Activated CD4-positive, alpha-beta T cell treated with anti-CD3 and anti-CD28 coated beads, Interleukin-2, amount 10 ng/mL, durations not matched to agents 7 days and 5 days (primary cell): ENCODE results near the gene PHC2. TPM values are rescaled to one million over a fixed set of nuclear protein-coding genes. Genes with fewer than 3 reads are reported as not detected.

Experiments
- CTCF ChIA-PET: fragments of 350-600 bp; sonication (Branson Sonifier 250); formaldehyde crosslinking; loops from one replicate; lab custom pipeline; 2021; ENCODE audit warnings: antibody characterized with exemption; lab: Charles Lee
- POLR2A ChIA-PET: fragments of 350-600 bp; sonication (Branson Sonifier 250); formaldehyde crosslinking; loops from one replicate; lab custom pipeline; 2021; ENCODE audit warnings: antibody characterized with exemption; lab: Charles Lee
- DNase-seq: peaks from one replicate; pipeline ENCODE4 v3.0.0-alpha.2; 2020
- H3K27ac Mint-ChIP-seq: one replicate; pipeline ENCODE4 v1.8.0; 2021; ENCODE audit warnings: mild to moderate bottlenecking, moderate library complexity, mixed read lengths
- H3K27me3 Mint-ChIP-seq: one replicate; pipeline ENCODE4 v1.8.0; 2021; ENCODE audit warnings: mixed read lengths
- H3K36me3 Mint-ChIP-seq: one replicate; pipeline ENCODE4 v1.8.0; 2021; ENCODE audit warnings: low read depth, mixed read lengths
- H3K4me1 Mint-ChIP-seq: one replicate; pipeline ENCODE4 v1.8.0; 2021; ENCODE audit warnings: mixed read lengths
- H3K4me3 Mint-ChIP-seq: one replicate; pipeline ENCODE4 v1.8.0; 2021; ENCODE audit warnings: mild to moderate bottlenecking, moderate library complexity, mixed read lengths
- H3K9me3 Mint-ChIP-seq: one replicate; pipeline ENCODE4 v1.8.0; 2021; ENCODE audit warnings: mixed read lengths
- total RNA-seq, 2 experiments: library from RNA; stranded (reverse); gene quantifications; one replicate each; pipeline ENCODE4 v1.2.3, GENCODE V29; 2021

The PHC2 gene
- total RNA-seq, 2 experiments from 2014 or later = 43.2 to 48.3 TPM

DNA sequence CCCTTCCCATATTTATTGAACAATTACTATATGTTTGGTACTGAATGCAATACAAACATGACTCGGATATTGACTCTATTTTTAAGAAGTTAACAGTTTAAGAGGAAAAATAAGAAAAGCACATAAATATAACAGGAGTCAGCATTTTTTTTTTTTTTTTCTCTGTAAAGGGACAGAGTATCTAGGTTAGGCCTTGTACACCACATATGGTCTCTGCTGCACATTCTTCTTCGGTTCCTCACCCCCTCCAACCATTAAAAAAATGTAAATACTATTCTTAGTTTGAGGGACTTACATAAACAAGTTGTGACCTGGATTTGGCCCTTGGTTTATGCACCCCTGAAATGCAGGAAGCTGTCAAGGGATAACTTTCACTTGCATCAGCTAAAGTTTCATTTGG, 40.4 kb downstream of the PHC2 start:
- peaks cover 27% of the 10 kb centered on the region for H3K27me3 Mint-ChIP-seq
- DNase-seq = no peak
- H3K4me1 Mint-ChIP-seq = no peaks in the 10 kb centered on the region
- H3K9me3 Mint-ChIP-seq = no peaks in the 10 kb centered on the region
- no peak overlapping the region for H3K27ac Mint-ChIP-seq
- no peak overlapping the region for H3K4me3 Mint-ChIP-seq
- ChIA-PET POLR2A (no interaction called here), CTCF (interaction anchor here (1.6 kb wide), 1 partner anchor 22 kb away, joined by 3 read pairs; no protein-coding TSS in a partner anchor)
- no peaks in the 10 kb centered on the region for H3K36me3 Mint-ChIP-seq

DNA sequence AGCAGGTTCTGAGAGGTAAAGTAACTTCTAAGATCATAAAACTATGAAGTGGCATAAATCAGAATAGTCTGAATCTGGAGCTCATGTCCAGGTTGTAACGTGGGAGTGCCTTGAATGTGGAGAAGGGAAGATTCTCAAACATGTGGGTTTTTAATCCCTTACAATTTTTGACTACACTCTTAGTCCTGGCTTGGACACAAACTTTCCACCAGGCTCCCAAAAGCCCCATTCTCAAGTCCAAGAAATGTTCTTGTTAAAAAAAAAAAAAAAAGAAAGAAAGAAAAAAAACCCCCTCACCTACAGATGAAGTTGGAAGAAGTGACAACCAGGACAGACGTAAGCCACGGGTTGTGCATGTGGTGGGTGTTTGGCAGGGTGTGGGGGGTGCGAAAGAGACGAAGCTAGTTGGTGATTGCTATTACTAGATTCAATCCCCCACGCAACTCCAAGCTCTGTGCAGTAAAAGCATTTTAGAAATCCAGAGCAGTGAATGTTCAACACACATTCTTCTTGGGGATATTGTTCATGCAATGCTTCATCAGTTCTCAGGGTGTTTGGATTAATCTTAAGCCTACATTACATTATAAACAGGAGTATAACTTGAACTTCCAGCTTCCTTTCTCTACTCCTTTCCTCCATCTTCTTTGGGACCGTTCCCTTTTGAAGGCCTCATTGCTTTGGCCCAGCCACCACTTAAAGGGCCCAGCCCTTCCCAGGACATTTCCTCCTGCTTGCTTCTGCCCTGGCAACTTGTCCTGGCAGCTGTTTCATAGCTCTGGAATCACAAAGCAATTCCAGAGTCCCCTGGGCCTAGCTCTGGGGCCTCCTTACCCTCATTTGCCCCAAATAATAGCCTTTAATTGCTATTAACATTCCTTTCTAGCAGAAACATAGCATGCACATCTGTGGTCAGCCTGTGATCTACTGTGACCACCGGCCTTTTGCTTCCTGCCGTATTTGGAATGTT, 41.8 kb downstream of the PHC2 start:
- Mint-ChIP-seq H3K9me3 (no peaks in the 10 kb centered on the region), H3K4me3 (no peak overlapping the region), H3K27me3 (peaks cover 33% of the 10 kb centered on the region), H3K4me1 (no peaks in the 10 kb centered on the region), H3K27ac (no peak overlapping the region), H3K36me3 (no peaks in the 10 kb centered on the region)
- POLR2A ChIA-PET = no interaction called here
- CTCF ChIA-PET = interaction anchor here (0.6 to 1.6 kb wide), 3 partner anchors 9 to 22 kb away, joined by 3 read pairs; no protein-coding TSS in a partner anchor
- no peak for DNase-seq

DNA sequence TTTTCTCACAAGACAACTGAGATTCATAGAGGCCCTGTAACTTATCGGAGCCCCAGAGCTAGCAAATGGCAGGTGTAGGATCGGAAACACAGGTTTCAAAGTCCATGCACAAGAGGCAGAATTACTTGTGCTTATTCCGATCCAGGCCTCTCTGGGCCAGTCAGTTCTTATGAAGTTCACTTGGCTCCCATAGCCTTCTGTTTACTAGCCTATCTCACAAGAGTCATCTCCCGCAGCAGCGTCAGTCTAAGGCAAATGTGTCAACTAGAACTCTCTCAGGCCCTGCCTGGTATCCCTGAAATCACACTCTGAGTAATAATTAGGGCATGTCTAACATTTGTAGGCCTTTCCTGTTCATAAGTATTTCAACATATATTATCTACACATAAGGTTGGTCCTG, 43.3 kb downstream of the PHC2 start:
- Mint-ChIP-seq H3K27ac (no peak overlapping the region), H3K27me3 (peaks cover 32% of the 10 kb centered on the region), H3K36me3 (no peaks in the 10 kb centered on the region), H3K4me1 (no peaks in the 10 kb centered on the region), H3K9me3 (no peaks in the 10 kb centered on the region), H3K4me3 (no peak overlapping the region)
- DNase-seq = no peak
- POLR2A ChIA-PET = no interaction called here
- CTCF ChIA-PET = interaction anchor here (1.2 kb wide), 1 partner anchor 8 kb away, joined by 3 read pairs; no protein-coding TSS in a partner anchor

DNA sequence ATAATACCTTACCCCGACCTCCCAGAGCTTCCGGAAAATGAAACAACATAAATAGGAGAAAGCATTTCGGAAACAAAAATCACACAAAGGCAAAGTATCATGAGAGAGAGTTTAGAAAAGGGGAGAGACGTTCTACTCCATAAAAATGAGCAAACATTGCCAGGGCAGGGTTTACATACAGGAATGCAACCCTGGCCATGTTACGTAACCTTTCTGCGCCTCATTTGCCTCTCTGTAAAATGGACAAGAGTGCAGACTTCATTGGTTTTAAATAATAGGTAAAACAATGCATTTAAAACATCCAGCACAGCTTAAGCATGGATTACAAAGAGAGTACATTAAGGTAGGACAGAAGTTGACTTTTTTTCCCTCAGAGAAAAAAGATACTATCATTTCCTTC, 45.6 kb downstream of the PHC2 start:
- no peaks in the 10 kb centered on the region for H3K9me3 Mint-ChIP-seq
- H3K4me1 Mint-ChIP-seq = peaks cover 12% of the 10 kb centered on the region
- no peak overlapping the region for H3K27ac Mint-ChIP-seq
- peaks cover 30% of the 10 kb centered on the region for H3K27me3 Mint-ChIP-seq
- POLR2A ChIA-PET = no interaction called here
- CTCF ChIA-PET = no interaction called here
- DNase-seq = no peak
- H3K4me3 Mint-ChIP-seq = no peak overlapping the region
- no peaks in the 10 kb centered on the region for H3K36me3 Mint-ChIP-seq

DNA sequence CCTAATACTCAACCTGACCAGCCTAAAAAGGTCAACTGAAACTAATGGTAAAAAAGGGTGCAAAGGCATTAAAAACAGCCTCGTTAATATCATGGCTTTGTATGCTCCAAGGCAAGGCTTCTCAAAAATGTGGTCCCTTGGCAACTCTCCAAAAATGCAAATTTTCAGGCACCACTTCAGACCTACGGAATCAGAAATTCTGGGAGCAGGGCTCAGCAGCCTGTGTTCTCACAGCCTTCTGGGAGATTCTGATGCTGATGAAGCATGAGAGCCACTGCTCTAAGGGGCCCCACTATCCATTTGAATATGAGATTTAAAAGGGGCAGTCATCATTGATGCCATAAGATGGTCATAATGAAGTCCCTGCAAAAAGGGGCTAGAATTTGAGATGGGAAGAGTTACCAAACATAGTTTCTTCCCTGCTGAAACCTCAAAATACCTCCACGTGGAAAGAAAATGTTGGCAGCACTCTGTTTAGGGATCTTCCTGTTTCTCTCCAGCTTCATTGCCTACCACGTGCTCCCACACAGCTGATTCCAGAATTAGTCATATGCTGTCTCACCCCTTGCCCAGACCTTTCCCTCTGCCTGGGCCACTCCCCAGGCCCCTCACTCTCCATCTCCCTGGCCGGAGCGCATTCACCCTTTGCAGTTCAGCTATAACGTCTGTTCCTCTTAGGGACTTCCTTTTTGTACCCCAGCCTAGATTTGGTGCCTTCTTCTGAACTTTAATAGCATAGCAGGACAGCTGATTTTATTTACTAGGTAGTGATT, 46.7 kb downstream of the PHC2 start:
- peaks cover 21% of the 10 kb centered on the region for H3K4me1 Mint-ChIP-seq
- no peak for DNase-seq
- H3K4me3 Mint-ChIP-seq = no peak overlapping the region
- H3K27ac Mint-ChIP-seq = no peak overlapping the region
- no peaks in the 10 kb centered on the region for H3K36me3 Mint-ChIP-seq
- H3K27me3 Mint-ChIP-seq = peaks cover 34% of the 10 kb centered on the region
- POLR2A ChIA-PET = no interaction called here
- no peaks in the 10 kb centered on the region for H3K9me3 Mint-ChIP-seq
- CTCF ChIA-PET = no interaction called here

DNA sequence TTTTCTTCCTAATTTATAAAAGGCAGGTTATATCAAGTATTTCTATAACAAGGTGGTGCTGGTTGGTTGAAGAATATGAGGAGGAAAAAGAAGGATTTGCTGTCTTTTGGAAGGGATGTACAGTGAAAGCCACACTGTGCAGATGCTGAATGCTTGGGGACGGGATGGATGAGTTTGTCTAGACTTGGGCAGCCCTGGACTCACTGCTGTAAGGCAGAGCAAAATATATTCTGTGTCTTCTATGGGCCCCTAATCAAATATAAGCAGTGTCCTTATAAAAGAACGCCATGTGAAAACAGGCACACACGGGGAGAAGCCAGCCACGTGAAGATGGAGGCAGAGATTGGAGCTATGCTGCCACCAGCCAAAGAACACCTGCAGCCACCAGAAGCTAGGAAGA, 47.4 kb downstream of the PHC2 start:
- ChIA-PET CTCF (no interaction called here), POLR2A (no interaction called here)
- DNase-seq = no peak
- Mint-ChIP-seq H3K9me3 (no peaks in the 10 kb centered on the region), H3K27ac (no peak overlapping the region), H3K36me3 (no peaks in the 10 kb centered on the region), H3K4me1 (peaks cover 24% of the 10 kb centered on the region), H3K27me3 (peaks cover 34% of the 10 kb centered on the region), H3K4me3 (no peak overlapping the region)

DNA sequence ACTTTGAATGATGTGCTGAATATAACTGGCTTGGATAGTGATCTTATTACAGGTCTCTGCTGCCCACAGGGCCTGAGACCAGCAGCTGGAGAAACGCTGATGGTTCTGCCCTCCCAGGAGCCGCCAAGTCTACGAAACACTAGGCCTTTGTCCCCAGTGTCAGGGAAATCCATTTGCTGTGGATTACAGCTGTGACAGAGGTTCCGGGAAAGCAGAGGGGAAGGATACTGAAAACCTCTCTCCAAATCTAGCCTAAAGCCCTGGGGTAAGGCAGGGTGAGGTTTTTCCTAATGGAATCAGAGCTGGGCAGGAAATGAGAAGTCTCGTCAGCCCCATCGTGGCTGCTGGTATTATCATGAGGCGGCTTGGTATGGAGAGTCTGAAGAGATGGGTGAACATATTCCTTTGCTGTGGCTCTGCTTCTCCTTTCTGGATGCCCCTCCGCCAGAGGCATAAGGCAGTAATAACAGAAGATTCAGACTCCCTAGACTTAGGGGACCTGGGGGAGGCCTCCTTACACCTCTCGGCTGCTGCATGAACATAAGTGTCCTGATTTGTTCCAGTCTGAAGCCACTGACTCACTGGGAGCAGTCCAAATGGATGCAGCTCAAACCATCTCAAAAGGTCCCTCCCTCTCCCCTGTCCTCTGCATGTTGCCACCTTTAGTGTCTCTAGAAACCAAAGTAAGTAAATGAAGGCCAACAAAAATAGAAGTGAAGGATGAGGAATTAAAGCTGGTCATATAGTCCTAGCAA, 48.1 kb downstream of the PHC2 start:
- CTCF ChIA-PET = no interaction called here
- Mint-ChIP-seq H3K36me3 (no peaks in the 10 kb centered on the region), H3K27me3 (peaks cover 34% of the 10 kb centered on the region), H3K4me3 (no peak overlapping the region), H3K27ac (no peak overlapping the region), H3K9me3 (no peaks in the 10 kb centered on the region), H3K4me1 (peaks cover 28% of the 10 kb centered on the region)
- POLR2A ChIA-PET = no interaction called here
- no peak for DNase-seq

DNA sequence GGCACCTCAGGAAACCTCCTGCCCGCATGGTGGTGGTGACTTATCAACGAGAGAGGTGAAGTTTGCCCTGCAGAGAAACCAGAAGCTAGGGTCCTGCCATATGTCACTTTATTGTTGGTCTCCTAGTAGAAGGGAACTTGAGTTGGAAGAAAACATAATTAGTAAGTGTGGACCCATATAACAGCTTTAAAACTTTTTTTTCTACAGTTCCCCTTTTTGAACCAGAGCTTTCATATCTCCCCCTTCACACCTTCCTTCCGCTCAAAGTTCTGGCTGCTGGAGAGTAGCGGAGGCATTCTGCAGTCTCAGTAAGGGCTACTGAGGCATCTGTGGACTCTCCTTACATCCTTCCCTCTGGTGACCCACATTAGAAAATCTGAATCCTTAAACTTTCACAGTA, 48.9 kb downstream of the PHC2 start:
- H3K27me3 Mint-ChIP-seq = peaks cover 34% of the 10 kb centered on the region
- peaks cover 36% of the 10 kb centered on the region for H3K4me1 Mint-ChIP-seq
- H3K4me3 Mint-ChIP-seq = no peak overlapping the region
- no peak overlapping the region for H3K27ac Mint-ChIP-seq
- CTCF ChIA-PET = interaction anchor here (0.6 kb wide), 1 partner anchor 1946 kb away, joined by 5 read pairs; no protein-coding TSS in a partner anchor
- no peaks in the 10 kb centered on the region for H3K9me3 Mint-ChIP-seq
- POLR2A ChIA-PET = no interaction called here
- no peaks in the 10 kb centered on the region for H3K36me3 Mint-ChIP-seq
- DNase-seq = no peak

DNA sequence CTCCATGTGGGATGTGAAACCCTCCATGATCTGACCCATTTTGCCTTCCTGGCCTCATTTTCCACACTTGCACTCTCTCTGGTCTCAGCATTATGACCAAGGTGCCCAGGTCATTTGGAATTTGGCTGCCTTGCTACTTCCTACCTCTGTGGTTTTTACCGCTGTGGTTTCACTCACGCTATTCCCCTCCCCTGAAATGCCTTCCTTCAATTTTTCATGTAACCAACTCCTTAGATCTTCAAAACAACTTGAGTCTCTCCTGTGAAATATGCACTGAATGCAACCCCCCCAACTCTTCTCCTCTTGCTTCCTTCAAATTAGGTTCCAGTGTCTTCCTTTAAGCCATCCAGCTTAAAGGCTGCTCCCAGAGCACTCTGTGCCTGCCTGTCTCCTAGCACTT, 50.1 kb downstream of the PHC2 start:
- H3K36me3 Mint-ChIP-seq = no peaks in the 10 kb centered on the region
- H3K9me3 Mint-ChIP-seq = no peaks in the 10 kb centered on the region
- H3K27me3 Mint-ChIP-seq = peaks cover 34% of the 10 kb centered on the region
- no peak overlapping the region for H3K4me3 Mint-ChIP-seq
- ChIA-PET CTCF (no interaction called here), POLR2A (no interaction called here)
- peaks cover 43% of the 10 kb centered on the region for H3K4me1 Mint-ChIP-seq
- no peak for DNase-seq
- no peak overlapping the region for H3K27ac Mint-ChIP-seq

DNA sequence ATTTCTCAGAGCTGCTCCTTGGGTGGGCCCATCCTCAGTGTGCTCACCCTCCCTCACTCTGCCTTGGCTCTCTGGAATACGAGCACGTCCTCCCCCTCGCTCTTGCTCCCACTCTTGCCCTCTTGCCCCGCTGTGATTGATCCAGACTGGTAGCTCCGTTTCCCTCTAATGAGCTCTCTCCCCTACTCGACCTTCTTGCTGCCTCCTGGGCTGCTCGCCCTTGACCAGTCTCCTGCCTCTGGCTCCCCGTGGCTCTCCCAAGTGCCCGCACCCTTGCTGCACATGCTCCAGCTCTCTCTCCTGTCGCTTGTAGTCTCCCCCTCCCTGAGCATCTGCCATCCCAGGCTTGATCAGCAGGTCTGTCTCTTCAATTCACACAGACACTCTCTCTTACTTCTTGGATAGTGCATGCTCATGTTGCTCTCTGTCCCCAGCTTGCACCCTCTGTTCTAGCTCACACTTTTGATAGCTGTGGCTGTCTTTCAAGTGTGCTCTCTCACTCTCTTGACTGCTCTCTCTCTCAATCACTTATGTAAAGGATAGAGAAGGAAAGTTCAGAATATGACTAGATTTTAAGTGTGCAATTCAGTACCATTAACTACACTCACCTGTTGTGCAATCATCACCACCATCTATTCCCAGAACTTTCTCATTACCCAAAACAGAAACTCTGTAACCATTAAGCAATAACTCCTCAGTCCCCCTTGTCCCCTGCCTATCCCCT, 51.1 kb downstream of the PHC2 start:
- H3K27ac Mint-ChIP-seq = no peak overlapping the region
- no peak for DNase-seq
- H3K4me3 Mint-ChIP-seq = no peak overlapping the region
- H3K36me3 Mint-ChIP-seq = no peaks in the 10 kb centered on the region
- POLR2A ChIA-PET = no interaction called here
- peaks cover 43% of the 10 kb centered on the region for H3K4me1 Mint-ChIP-seq
- no peaks in the 10 kb centered on the region for H3K9me3 Mint-ChIP-seq
- H3K27me3 Mint-ChIP-seq = peaks cover 31% of the 10 kb centered on the region
- CTCF ChIA-PET = interaction anchor here (1.2 kb wide), 2 partner anchors 8 to 16 kb away, joined by 3 read pairs; no protein-coding TSS in a partner anchor

DNA sequence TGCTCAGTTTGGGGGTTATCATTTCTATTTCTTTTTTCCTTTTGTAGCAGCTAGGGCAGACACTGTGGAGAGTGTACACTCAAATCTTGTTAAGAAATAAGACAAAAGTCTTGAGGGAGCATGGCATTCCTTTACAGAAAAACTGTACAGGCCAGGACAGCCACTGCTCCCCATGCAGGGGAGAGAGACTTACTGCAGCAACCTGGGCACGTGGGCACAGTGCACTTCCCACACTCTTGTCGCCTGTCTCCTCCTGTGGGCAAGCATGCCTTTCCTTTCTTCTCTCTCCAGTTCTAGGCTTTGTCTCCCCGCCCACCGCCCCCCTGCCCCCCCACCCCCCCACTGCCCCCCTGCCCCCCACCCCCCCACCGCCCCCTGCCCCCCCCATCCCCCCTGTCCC, 51.9 kb downstream of the PHC2 start:
- Mint-ChIP-seq H3K27me3 (peaks cover 27% of the 10 kb centered on the region), H3K4me3 (no peak overlapping the region), H3K4me1 (peaks cover 43% of the 10 kb centered on the region), H3K27ac (no peak overlapping the region), H3K9me3 (no peaks in the 10 kb centered on the region), H3K36me3 (no peaks in the 10 kb centered on the region)
- ChIA-PET POLR2A (no interaction called here), CTCF (interaction anchor here (1.2 kb wide), 1 partner anchor 15 kb away, joined by 3 read pairs; no protein-coding TSS in a partner anchor)
- DNase-seq = no peak

DNA sequence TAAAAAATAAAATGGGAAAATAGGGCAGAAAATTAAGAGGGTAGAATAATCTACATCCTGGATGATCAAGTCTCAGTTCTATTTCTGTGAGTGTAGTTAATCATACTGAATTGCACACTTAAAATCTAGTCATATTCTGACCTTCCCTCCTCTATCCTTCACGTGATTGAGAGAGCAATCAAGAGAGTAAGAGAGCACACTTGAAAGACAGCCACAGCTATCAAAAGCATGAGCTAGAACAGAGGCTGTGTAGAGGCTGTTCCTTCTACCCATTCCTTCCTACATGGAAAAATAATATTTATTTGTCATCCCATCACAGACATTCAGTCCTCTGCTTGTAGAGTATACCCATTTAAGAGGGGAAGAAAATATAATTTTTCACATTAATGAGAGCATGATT, 52.4 kb downstream of the PHC2 start:
- DNase-seq = no peak
- H3K27me3 Mint-ChIP-seq = peaks cover 25% of the 10 kb centered on the region
- H3K36me3 Mint-ChIP-seq = no peaks in the 10 kb centered on the region
- no peak overlapping the region for H3K4me3 Mint-ChIP-seq
- POLR2A ChIA-PET = no interaction called here
- H3K27ac Mint-ChIP-seq = no peak overlapping the region
- CTCF ChIA-PET = no interaction called here
- peaks cover 43% of the 10 kb centered on the region for H3K4me1 Mint-ChIP-seq
- no peaks in the 10 kb centered on the region for H3K9me3 Mint-ChIP-seq
